ENCODE results near the gene CSK.

- TF ChIP-seq REST (IDR thresholded peaks at IDR 0.05; ENCODE audit: insufficient read depth in 1 of 2, low read depth in 2 of 2, low read length in 2 of 2): no peak
- TF ChIP-seq POLR2AphosphoS5 (IDR thresholded peaks at IDR 0.05; ENCODE audit: low read depth, low read length): no peak
Observed at GRCh38 chr15:74833376-74834107, 51.7 kb downstream of the CSK start.

Measured in PFSK-1 (cell line).